Osteocyte (in vitro differentiated cells): ENCODE measurements around the gene BUB1B. TPM values are rescaled to one million over a fixed set of nuclear protein-coding genes. Genes with fewer than 3 reads are reported as not detected.
"Not testable (repeated sequence)": the region's sequence is repeated elsewhere in the genome, so short reads cannot be mapped to it uniquely, and the experiment has no call there.

Experiments used
- DNase-seq: peaks from one replicate; pipeline ENCODE4 v3.0.0; 2021; ENCODE audit warnings: mixed read lengths; ENCODE audit not compliant: unreplicated experiment; ENCODE audit errors: extremely low spot score
- H3K27ac Mint-ChIP-seq: one replicate; pipeline ENCODE4 v1.8.0; 2021; ENCODE audit warnings: mild to moderate bottlenecking, mixed read lengths; ENCODE audit not compliant: unreplicated experiment
- H3K27me3 Mint-ChIP-seq: one replicate; pipeline ENCODE4 v1.8.0; 2021; ENCODE audit warnings: mixed read lengths; ENCODE audit not compliant: unreplicated experiment
- H3K36me3 Mint-ChIP-seq: one replicate; pipeline ENCODE4 v1.8.0; 2021; ENCODE audit warnings: mixed read lengths; ENCODE audit not compliant: unreplicated experiment
- H3K4me1 Mint-ChIP-seq: one replicate; pipeline ENCODE4 v1.8.0; 2021; ENCODE audit warnings: mixed read lengths; ENCODE audit not compliant: unreplicated experiment
- H3K4me3 Mint-ChIP-seq: one replicate; pipeline ENCODE4 v1.8.0; 2021; ENCODE audit warnings: mild to moderate bottlenecking, moderate library complexity, mixed read lengths; ENCODE audit not compliant: unreplicated experiment
- H3K9me3 Mint-ChIP-seq: one replicate; pipeline ENCODE4 v1.8.0; 2021; ENCODE audit warnings: mixed read lengths; ENCODE audit not compliant: unreplicated experiment
- total RNA-seq: library from RNA; stranded (reverse); gene quantifications from 2 replicates; pipeline ENCODE4 v1.2.1, GENCODE V29; 2021
- TF ChIP-seq, protein P1 (sequence below): fragments of 200-600 bp; sonication (generic); IDR thresholded peaks from 2 replicates; pipeline ENCODE4 v1.5.0; 2021; ENCODE audit warnings: antibody characterized with exemption, mild to moderate bottlenecking, moderate library complexity

Gene BUB1B
- total RNA-seq, 1 donor from 2014 or later = 8.5 TPM

DNA sequence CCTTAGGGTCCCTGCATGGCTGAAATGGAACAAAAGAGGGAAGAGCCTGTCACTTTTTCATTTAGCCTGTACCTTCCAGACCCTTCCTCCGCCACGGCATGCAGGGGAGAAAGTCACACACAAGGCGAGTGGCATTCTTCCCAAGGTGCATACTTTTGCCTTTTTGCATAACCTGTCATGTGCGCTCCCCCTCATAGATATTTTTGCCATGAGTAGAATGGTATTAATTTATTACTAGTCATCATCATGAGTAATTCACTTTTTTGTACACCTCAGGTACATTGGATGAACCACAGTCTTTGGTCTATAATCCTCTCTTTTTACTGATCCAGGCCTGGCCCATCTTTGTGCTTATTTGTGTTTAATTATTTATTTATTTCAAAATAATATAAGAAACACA is 8.9 kb upstream of the BUB1B start:
- TF ChIP-seq, protein P1, sequence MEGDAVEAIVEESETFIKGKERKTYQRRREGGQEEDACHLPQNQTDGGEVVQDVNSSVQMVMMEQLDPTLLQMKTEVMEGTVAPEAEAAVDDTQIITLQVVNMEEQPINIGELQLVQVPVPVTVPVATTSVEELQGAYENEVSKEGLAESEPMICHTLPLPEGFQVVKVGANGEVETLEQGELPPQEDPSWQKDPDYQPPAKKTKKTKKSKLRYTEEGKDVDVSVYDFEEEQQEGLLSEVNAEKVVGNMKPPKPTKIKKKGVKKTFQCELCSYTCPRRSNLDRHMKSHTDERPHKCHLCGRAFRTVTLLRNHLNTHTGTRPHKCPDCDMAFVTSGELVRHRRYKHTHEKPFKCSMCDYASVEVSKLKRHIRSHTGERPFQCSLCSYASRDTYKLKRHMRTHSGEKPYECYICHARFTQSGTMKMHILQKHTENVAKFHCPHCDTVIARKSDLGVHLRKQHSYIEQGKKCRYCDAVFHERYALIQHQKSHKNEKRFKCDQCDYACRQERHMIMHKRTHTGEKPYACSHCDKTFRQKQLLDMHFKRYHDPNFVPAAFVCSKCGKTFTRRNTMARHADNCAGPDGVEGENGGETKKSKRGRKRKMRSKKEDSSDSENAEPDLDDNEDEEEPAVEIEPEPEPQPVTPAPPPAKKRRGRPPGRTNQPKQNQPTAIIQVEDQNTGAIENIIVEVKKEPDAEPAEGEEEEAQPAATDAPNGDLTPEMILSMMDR = no peak
- H3K9me3 Mint-ChIP-seq = no peaks in the 10 kb centered on the region
- H3K4me3 Mint-ChIP-seq = no peak overlapping the region
- peaks cover 3% of the 10 kb centered on the region for H3K27me3 Mint-ChIP-seq
- peaks cover 6% of the 10 kb centered on the region for H3K4me1 Mint-ChIP-seq
- H3K27ac Mint-ChIP-seq = no peak overlapping the region
- DNase-seq = no peak
- no peaks in the 10 kb centered on the region for H3K36me3 Mint-ChIP-seq

DNA sequence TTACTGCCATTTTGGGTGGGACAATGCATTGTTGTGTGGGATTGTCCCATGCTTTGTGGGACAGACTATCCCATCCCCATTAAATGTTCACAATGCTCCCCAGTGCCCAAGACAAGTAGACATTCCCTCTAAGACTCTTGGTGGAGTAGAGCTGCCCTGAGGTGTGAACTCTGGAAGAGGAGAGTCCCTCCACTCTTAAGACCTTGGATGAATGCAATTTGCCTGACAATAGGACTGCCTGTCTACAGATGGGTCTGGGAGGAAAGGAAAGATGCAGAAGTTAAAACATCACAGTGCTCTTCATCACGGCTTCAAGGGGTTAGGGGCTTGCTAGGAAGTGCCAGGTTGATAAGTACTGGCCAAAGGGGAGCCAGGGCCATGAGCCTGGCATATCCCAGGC is 6.0 kb upstream of the BUB1B start:
- not testable (repeated sequence) for H3K4me1 Mint-ChIP-seq, DNase-seq, H3K4me3 Mint-ChIP-seq, H3K36me3 Mint-ChIP-seq, H3K27ac Mint-ChIP-seq, H3K27me3 Mint-ChIP-seq, H3K9me3 Mint-ChIP-seq

DNA sequence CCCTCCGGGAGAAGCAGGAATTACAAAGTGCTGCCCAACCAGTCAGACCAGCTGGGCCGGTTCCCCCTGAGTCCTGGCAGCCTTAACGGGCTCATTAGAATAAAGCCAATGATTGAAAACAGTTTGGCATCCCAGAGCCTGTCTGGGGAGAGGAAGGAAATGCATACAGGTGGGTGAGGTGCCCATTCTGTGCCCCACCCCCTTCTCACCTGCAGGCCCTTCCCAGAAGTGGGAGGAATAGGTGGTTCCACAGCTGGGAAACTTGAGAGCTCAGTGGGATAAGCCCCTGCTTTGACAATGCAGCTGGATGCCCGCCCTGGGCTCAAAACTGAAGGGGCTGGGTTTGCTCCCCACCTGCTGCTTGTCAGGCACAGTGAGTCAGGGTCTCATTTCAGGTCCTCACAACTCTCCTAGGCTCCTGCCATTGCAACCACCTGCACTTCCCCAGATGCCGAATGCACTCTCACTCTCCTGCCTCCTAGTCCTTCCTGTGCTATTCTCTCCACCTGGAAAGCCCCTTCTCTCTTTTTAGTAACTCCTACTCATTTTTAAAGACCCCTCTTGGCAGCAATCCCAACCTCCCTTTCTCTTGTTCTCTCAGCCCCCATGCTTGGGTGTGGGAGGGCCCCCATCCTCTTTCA is 5.5 kb upstream of the BUB1B start:
- H3K27me3 Mint-ChIP-seq = peaks cover 3% of the 10 kb centered on the region
- H3K27ac Mint-ChIP-seq = no peak overlapping the region
- H3K4me1 Mint-ChIP-seq = peaks cover 3% of the 10 kb centered on the region
- H3K4me3 Mint-ChIP-seq = no peak overlapping the region
- H3K36me3 Mint-ChIP-seq = no peaks in the 10 kb centered on the region
- TF ChIP-seq, protein P1 = no peak
- no peaks in the 10 kb centered on the region for H3K9me3 Mint-ChIP-seq
- DNase-seq = no peak

DNA sequence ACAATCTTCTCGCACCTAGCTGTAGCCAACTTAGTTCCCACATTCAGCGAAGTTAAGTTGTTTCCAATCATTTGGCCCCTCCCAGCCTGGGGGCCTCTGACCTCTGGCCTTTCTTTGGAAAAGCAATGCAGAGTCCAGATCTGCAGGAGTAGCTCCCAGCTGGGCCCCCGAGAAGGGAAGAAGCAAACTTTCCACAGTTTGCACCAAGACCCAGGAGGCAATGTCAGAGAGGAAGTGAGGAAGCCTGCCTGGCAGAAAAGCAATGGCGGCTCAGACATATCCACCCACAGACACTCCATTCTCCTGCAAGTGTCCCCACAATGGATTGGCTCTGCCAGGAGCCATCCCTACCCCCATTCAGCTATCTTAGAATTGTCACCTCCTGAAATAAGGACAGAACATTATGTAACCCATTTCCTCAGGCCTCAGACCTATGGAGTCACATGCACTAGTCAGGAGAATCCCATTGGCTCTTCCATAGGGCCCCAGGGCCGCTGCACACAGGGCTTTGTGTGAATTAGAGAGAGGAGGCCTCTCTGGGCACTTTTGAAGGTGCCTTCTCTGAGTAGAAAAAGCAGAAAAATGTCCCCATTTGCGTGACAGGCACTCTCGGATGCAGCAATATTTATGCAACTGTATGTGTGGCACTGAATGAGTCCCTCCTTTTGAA is 3.0 kb upstream of the BUB1B start:
- TF ChIP-seq, protein P1 = no peak
- Mint-ChIP-seq H3K4me3 (no peak overlapping the region), H3K27ac (no peak overlapping the region), H3K9me3 (no peaks in the 10 kb centered on the region), H3K27me3 (peaks cover 3% of the 10 kb centered on the region), H3K36me3 (no peaks in the 10 kb centered on the region), H3K4me1 (peaks cover 1% of the 10 kb centered on the region)
- DNase-seq = no peak

DNA sequence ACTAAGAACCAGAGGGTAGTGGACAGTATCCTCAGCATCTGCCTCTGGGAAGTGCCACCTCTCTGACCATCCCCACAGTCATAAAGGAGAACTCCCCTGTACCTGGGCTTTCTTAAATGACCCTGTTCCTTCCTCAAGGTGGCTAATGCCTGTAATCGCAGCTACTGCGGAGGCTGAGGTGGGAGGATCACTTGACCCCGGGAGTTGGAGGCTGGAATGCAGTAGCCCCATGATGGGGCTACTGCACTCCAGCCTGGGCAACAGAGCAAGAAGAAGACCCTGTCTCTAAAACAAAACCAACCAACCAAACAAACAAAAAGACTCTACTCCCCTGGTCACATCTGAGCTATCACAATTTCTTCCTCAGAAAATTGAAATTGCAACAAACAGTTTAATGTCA is 848 bp upstream of the BUB1B start:
- Mint-ChIP-seq H3K4me1 (peaks cover 3% of the 10 kb centered on the region), H3K36me3 (no peaks in the 10 kb centered on the region), H3K4me3 (no peak overlapping the region), H3K27ac (no peak overlapping the region), H3K27me3 (peaks cover 3% of the 10 kb centered on the region), H3K9me3 (no peaks in the 10 kb centered on the region)
- TF ChIP-seq, protein P1 = no peak
- no peak for DNase-seq
